Eye (tissue), 1 donor: ENCODE measurements around the gene NSRP1.
"Not testable (repeated sequence)": the region's sequence is repeated elsewhere in the genome, so short reads cannot be mapped to it uniquely, and the experiment has no call there.

Source experiments
- DNase-seq: peaks from one replicate; pipeline ENCODE4 v3.0.0-alpha.2; 2015

NSRP1 gene

DNA sequence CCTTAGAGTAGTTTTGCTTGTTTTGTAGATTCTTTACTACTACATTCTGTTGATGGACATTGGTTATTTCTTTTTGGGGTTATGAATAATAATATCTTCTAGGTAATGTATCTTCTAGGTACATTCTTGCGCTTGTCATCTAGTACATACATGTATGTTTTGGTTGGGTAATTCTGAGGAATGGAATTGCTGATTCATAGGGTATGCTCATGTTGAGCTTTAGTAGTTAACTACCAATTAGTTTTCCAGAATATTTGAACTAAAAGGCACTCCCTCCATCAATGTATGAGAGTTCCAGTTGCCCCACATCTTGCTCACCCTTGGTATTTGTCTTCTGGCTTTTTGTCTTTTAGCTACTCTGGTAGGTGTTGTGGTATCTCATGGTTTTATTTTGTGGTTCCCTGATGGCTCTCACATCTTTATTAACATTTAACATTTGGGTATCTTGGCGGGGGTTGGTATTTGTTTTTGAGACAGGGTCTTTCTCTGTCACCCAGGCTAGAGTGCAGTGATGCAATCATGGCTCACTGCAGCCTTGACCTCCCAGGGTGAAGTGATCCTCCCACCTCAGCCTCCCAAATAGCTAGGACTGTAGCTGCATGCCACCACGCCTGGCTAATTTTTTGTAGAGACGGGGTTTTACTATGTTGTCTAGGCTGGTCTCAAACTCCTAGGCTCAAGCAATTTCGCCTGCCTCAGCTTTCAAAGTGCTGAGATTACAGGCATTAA, 71.8 kb downstream of the NSRP1 start:
- no peak for DNase-seq

DNA sequence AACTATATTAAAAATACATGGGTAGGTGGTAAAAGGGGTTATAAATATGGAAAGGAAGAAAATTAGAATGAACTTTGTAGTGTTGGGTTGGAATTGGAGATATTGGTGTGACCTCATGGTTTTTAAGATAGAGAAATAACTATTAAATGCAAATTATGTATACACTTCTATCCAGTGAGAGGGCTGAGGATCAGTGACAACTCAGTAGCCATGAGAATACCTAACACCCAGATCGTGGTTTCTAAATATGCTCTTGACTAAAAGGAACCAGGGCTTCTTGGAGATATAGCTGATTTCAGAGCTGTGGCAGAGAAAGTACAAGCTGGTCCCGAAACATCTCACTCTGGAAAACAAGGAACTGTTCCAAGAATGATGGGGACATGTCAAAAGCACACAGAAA, 74.5 kb downstream of the NSRP1 start:
- no peak for DNase-seq

DNA sequence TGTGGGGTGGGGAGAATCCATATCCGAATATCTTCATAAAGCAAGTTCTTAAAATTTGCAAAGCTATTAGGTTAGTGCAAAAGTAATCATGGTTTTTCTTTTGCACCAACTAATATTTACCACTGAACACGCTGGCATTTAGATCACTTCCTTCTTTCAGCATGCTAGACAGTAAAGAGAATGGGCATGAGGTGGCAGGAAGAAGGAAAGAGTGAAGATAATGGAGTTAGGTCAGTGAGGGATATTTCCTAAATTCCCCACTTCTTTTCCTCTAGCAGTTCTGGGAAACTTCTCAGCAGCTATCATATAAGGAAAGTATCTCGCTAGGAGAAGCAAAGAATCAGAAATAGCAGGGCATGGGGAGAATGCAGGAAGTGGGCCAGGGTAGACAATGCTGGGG, 79.9 kb downstream of the NSRP1 start:
- no peak for DNase-seq

DNA sequence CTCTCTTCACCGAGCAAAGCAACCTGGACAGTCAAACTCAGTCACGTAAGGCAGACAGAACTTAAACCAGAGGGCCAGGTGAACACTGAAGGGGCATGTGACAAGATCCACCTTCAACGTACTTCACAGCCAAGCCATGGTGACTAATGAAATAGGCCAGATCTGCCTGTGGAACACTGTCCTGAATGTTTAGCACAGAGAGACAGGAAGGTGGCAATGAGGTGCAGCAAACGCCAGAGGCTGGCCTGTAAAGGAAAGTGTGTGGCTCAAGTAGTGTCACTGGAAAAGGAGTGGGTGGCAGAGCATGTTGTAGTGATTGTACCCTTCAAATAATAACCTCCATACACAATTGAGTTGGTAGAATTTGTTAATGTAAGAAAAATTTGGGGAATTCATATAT, 80.8 kb downstream of the NSRP1 start:
- no peak for DNase-seq

DNA sequence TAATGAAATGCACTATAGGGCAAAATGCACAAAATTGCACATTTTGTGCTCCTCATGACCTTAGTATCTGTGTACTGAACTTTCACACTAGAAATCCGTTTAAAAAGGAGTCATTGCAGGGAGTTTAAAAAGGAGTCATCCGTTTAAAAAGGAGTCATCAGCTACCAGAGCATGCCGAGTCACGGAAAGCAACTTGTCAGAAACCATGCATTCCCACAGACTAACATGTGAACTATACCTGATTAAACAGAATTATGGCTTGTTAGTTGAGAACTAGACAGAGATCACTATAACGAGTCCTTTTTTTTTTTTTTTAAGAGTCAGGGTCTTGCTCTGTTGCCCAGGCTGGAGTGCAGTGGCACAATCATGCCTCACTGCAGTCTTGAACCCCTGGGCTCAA, 83.0 kb downstream of the NSRP1 start:
- no peak for DNase-seq

DNA sequence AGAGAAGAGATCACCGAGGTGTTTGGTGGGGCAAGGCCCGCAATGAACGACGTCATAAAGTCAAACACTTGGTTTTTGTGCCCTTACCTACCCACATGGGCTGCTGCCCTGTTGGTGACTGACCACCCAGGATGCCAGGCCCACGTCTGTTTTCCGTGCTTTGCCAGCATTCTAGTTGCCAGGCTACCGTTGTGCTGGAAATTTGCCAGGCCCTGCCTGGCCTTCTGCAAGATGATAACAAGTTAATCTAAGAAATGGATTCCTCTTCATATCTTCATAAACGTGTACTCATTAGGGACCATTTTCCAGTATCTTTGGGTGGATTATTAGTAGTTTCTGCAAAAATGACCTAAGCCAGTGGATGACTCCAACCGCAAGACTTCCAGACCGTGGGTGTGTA, 83.5 kb downstream of the NSRP1 start:
- DNase-seq, result no peak

DNA sequence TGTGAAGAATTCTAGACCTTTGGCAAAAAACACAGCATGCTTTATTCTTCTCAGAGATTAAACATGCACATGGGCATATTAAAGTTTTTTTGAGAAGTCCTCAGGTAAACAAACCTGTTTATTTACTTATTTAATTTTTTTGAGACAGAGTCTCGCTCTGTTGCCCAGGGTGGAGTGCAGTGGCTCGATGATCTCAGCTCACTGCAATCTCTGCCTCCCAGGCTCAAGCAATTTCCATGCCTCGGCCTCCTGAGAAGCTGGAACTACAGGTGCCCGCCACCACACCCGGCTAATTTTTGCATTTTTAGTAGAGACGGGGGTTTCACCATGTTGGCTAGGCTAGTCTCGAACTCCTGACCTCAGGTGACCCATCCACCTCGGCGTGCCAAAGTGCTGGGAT, 84.0 kb downstream of the NSRP1 start:
- not testable (repeated sequence) for DNase-seq

DNA sequence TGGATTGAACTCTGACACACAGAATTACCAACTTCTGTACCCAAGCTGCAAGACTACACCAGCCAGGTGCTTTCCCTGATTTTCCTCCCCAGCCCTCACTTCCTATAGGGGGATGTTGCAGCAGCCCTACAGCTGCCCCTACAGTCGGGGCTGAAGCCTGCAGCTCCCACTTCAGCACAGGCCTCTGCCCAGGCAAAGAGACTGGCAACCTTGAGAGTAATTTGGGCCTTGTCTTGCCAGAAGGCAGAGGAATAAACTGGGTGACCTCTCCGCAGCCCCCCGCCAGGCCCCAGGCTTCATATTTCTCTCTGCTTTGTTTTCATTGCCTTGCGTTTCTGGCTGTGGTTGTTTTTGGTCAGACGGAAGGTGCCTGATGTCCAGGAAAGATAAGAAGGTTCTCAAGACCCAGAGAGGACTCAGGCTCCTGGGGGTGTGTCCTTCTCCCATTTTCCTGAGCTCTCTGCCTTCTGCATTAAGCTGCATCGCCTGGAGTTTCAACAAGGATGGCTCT, 86.9 kb downstream of the NSRP1 start:
- no peak for DNase-seq

DNA sequence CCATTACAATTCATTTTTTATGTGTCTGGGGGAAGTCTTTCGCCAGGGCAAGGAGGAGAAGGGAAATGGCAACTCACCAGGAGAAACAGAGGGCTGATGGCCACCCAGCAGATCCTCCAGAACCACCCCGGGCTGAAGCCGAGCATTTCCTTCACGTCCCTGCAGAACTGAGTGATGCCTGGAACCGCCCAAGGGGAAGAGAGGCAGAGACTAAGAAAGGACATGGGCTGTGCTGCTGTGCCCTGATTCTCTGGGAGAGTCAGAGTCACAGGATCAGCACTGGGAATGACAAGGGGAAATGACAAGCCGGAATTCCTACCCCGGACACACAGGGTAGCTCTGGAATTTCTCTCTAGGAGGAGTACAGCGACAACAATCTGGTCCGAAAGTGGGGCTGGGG, 91.0 kb downstream of the NSRP1 start:
- DNase-seq, result no peak

DNA sequence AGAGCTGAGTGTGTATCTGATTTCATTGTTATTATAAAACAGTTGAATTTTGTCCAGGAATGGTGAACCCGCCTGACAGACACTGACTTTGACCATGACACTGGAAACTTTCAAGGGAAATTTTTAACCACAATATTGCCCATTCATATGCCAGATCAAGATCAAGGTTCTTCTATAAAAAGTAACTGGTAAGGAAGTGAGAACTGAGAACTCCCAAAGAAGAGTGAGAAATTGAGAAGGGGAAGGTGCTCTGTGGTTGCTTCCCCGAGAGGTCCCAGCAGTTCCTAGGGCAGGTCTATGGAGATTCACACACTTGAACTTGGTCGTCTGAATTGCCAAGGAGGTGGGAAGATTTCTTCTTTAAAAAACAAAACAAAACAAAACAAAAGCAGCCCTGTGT, 91.6 kb downstream of the NSRP1 start:
- DNase-seq, result no peak

DNA sequence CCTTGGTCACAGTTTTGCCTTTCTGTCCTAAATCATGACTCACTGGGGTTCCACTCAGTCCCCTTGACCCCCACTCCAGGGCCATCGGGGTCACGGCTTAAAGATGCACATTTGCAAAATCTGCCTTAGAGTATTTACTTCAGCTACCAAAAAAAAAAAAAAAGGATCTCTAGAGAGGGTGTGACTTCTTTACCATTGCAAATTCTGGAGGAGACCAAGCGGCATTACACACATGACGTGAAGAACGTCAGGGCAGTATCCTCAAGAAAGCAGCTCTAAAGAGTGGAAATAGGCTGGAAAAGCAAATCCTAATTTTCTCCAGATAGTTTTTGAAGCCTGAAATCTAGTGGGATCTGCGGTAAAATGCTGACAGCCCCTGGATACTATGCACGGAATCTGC, 93.3 kb downstream of the NSRP1 start:
- no peak for DNase-seq

DNA sequence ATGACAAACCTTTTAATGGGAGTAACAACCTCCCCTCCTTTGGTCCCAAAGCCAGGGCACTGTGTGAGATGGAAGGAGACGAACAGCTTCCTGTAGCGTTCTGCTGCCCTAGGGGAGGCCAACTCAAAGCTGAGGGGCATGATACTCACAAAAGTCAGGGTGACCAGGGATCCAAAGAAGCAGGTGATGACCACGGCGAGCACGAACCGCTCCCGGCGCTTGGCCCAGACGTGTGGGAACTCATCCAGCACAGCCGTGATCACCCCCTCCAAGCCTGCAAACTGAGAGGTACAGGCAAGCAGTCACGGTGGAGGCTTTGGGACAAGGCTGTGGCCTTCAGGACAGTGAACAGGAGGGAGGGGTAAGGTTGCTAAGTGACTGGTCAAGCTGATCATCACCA, 93.8 kb downstream of the NSRP1 start:
- DNase-seq, result no peak

DNA sequence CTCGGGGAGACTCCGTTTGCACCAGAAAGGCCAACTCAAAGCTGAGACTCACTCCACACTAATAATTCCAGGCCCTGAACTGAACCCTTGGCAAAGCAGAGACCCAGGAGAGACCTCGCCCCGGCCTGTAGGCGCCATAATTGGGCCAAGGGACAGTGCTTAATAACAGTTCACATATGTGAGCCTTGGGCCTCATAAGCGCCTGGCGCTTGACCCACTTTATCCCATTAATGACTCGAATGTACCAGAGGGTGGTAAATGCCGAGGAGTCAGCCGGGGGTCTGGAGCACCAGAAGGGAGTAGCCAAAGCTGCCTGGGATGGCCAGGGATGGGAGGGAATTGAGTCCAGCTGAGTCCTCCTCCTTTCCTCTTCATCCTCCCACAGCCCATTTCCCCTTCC, 94.3 kb downstream of the NSRP1 start:
- DNase-seq, result no peak

DNA sequence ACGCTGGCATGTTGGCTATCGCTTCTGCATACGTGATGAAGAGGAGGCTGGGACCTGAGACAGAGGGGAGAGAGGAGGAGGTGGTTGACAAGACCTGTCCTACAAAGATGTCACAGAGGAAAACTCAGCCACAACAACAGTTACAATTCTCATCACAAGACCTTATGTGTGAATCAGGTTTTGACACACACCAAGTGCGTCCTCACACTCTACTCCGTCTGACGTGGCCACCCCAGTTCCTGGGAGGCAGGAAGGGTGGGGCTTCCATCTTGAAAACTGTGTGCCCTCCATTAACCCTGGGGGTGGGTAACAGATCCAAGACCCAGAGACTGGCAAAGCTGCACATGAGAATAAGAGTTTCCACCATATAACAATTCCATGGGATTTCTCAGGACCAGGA, 94.8 kb downstream of the NSRP1 start:
- DNase-seq, result no peak

DNA sequence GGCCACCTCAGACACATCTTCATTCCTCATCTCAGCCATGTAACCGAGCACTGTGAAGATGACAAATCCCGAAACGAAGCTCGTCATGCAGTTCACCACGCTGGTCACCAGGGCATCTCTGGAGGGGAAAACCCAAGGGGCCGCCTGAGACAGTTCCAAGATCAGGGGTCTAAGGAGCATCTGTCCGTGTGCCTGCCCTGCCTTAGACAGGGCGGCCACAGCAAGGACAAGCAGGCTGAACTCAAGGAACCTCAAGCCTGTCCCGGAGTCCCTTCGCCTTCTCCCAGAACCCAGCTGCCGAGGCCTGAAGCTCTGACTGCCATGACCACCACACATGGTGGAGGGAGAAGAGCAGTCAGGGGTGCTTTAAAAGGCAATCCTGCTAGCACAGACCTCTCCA, 96.1 kb downstream of the NSRP1 start:
- no peak for DNase-seq

DNA sequence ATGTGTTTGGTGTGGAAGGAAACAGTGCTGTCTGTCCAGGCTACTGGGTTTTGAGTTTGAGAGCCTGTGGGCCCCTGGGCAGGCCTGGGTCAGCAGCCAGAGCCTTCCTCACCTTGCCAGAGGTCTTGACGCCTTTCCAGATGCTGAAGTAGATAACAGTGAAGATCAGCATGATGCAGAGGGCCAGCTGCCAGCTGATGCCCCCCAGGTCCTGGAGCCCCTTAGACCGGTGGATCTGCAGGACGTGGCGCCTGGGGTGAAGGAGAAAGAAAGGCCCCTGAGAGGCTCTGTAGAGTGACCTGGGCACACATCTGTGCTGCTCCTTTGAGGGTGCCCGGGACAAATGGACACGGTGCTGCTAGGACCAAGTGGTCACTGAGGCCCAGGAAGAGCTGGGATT, 100.4 kb downstream of the NSRP1 start:
- no peak for DNase-seq

DNA sequence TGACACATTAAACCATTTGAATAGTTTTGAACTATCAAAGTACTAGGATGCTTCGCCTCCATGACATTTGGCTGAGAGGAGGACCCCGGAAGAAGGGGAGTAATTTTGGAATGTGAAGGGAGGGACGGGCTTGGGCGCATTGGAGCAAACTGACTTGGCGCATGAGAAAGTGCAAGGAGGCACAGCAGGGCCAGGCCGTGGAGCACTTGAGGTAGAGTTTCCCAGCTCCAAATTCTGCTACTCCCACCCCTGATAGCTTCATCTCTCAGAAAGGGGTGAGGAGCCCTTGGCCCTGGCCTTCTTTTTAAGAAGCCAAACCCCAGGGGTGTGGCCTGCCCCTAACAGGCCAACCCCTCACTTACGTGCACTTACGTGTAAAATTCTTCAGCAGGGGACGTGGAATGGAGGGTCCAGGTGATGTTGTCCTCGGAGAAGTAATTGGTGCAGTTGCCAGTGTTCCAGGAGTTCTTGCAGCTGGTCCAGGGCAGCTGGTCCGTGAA, 101.2 kb downstream of the NSRP1 start:
- no peak for DNase-seq

DNA sequence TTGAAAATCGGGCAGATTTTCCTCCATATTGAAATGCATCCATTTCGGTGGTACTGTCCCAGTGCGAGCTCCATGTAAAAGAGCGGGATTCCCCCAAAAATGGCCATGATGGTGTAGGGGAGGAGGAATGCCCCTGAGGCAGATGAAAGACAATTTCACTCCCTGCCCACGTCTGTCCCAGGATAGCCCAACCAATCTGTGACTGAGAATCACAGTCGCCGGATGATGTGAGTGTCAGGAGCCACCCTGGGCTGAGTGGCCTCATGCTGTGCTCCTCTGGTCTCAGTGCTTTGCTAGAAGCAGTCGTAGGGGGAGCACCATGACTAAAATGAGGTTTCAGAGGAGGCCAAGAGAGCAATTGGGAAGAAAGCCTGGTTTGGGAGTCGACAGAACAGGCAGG, 102.2 kb downstream of the NSRP1 start:
- DNase-seq, result no peak

DNA sequence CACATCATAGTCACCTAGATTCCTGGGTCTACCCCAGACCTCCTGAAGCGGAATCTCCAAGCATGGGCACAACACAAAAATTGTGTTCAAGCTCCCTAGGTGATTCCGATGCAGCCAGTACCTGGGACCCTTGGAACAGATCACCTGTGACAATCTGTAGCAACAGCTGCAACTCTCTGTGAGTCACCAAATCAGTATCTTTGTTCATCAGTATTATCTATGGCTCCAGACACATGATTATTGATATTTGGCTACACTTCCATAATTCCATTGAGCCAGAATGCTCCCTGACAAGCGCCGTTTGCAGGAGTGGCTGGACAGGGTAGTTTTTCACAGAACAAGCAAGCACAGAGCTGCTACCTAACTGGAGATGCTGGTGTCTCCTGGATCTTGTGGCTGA, 102.7 kb downstream of the NSRP1 start:
- no peak for DNase-seq

DNA sequence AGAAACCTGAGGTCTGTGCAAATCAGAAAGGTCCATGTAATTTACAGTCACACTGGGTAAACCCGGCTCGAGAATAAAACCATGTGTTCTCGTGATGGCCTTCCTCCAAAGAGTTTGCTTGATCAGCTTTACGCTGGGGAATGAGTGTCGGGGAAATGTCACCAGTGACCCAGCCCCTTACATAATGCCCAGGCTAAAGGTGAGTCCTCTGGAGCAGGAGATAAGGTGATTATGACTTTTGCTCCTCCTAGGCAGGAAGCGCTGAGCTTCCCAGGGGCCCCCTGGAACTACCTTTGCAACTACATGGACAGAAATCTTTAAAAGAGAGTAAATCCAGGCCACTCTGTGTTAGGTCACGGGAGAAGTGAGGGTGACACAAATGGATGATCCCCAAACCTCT, 103.2 kb downstream of the NSRP1 start:
- no peak for DNase-seq

DNA sequence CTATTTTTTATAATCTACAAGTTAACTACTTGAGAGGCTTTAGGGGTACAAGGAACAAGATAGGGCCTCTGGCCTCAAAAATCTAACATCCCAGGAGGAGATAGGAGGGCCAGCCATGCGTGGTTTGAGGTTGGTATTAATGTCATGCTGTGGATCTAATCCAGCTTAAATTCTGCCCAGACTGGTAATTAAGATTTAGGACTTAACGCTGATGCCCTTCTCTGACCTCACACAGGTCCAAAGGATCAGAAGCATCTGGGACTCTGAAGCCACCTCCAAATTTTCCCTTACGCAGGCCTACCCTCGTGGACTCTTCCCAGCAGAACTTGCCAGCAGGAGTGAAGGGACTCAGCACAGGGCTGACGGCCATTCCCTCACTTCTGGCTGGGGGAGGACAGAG, 103.8 kb downstream of the NSRP1 start:
- DNase-seq, result no peak

DNA sequence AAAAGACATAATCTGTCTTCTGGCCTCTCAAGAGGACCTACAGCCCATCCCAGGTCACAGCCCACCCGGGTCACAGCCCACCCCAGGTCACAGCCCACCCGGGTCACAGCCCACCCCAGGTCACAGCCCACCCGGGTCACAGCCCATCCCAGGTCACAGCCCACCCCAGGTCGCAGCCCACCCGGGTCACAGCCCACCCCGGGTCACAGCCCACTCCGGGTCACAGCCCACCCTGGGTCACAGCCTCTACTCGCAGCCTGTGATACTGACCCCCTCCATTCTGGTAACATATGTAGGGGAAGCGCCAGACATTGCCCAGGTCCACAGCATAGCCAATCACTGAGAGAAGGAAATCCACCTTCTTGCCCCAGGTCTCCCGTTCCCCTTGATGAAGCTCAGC, 104.7 kb downstream of the NSRP1 start:
- DNase-seq, result no peak

DNA sequence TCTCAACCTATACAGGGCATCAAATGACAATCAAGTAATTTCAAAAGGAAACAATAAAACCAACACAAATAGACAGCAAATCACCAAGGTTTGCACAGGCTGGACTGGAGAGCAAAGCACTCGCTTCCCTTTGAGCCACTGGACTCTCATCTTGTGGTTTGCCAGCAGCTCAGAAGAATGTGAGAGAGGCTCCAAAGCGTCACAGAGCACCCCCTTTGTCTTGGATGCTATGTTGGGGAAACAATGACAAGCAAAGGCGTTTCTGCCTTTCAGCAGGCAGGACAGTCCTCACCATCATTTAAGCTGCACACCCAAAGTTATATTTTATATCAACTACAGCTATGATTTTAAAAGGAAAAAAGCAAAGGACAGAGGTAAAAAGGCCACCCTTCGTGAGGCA, 105.6 kb downstream of the NSRP1 start:
- DNase-seq, result peak; percentile 14

DNA sequence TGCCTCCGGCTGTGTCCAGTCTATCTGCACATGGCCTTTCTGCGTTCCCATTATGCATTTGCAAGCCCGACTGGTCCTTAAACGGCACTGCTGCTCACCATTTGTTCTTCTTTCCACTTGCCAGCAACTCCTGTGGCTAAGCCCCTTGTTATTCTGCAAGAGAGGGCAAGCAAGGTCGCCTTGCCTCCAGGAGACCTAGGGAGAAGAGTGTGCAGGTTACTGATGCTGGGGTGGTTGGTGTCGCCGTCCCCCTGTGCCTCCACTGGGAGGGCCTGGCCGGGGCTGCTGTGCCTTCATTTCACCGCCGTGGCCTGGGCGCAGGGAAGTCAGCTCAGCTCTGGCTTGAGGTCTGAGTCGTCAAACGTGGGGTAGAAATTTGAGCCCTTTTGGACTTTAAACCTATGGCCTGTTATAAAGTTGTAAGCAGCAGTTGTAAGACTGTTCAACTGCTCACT, 106.1 kb downstream of the NSRP1 start:
- DNase-seq, result peak; percentile 34

DNA sequence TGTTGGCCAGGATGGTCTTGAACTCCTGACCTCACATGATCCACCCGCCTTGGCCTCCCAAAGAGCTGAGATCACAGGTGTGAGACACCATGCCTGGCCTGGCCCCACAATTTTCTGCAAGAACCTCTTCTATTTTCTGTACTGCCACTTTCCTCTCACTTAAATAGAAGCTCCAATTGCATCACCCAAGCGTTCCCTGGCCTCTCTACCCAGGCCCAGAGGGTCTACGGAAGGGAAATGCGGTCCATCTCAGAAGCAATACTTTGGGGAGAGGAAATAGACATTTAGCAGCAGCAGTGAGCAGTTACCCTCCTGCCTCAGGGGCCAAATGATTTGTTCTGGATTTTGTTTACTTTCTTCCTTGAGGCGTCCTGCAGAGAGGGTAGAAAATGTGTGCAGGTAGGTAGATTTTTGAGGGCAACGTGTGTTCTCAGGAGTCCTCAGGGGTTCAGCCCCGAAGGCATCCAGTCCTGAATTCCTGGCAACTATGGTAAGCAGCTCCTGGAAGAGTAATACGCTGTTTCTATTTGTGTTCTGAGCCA, 107.9 kb downstream of the NSRP1 start:
- no peak for DNase-seq
